Endothelial cell of umbilical vein (primary cell): ENCODE data around the gene CSTA. TPM values are rescaled to one million over a fixed set of nuclear protein-coding genes. Genes with fewer than 3 reads are reported as not detected.

ENCODE experiments used
- BruUV-seq: library from RNA; stranded (reverse); fragments of 400-500 nt; replicated peaks from 2 replicates; lab custom pipeline; 2021; lab: Mats Ljungman, UMichigan
- CTCF ChIA-PET: fragments of 300-600, 350-600 bp; sonication (Branson Sonifier 250); formaldehyde crosslinking; loops from one replicate; lab custom pipeline; 2021; ENCODE audit warnings: antibody characterized with exemption, inconsistent platforms; lab: Charles Lee
- POLR2A ChIA-PET: fragments of 300-600, 350-600 bp; sonication (Branson Sonifier 250); formaldehyde crosslinking; loops from one replicate; lab custom pipeline; 2021; ENCODE audit warnings: antibody characterized with exemption, inconsistent platforms; lab: Charles Lee
- DNase-seq: peaks from one replicate; pipeline ENCODE4 v3.0.0-alpha.2; 2011; ENCODE audit warnings: low read depth, low spot score
- FAIRE-seq: peaks from 2 replicates; lab custom pipeline; 2011; peaks lifted over from hg19 to GRCh38; lab: Jason Lieb, UNC
- H2AFZ ChIP-seq: 2 replicates; pipeline ENCODE4 v1.6.0; 2012; ENCODE audit warnings: low read depth, low read length, control low read depth, inconsistent platforms
- H3K27ac ChIP-seq: 2 replicates; pipeline ENCODE4 v1.5.1; 2011; ENCODE audit warnings: low read depth, mild to moderate bottlenecking, control low read depth, low read length, moderate library complexity; ENCODE audit not compliant: insufficient read depth
- H3K27me3 ChIP-seq, 2 experiments: 2 replicates each; pipeline versions ENCODE4 v1.6.0 to v1.6.1; 2011; ENCODE audit warnings: low read length in 2 of 2, mixed read lengths in 1 of 2; ENCODE audit not compliant: control insufficient read depth in 2 of 2, insufficient read depth in 2 of 2
- H3K36me3 ChIP-seq, 2 experiments: 2 replicates in 1 of 2; 3 replicates in 1 of 2; pipeline ENCODE4 v1.5.1; 2011; ENCODE audit warnings: low read length in 2 of 2, mild to moderate bottlenecking in 1 of 2, moderate library complexity in 1 of 2; ENCODE audit not compliant: control insufficient read depth in 2 of 2, insufficient read depth in 2 of 2; ENCODE audit errors: extremely low read depth in 1 of 2
- H3K4me1 ChIP-seq: 3 replicates; pipeline ENCODE4 v1.5.1; 2011; ENCODE audit warnings: mild to moderate bottlenecking, low read length; ENCODE audit not compliant: control insufficient read depth, insufficient read depth; ENCODE audit errors: extremely low read depth
- H3K4me2 ChIP-seq: 2 replicates; pipeline ENCODE4 v1.6.1; 2011; ENCODE audit warnings: low read length, control low read depth, mixed read lengths; ENCODE audit not compliant: insufficient read depth
- H3K4me3 ChIP-seq, 3 experiments: fragments of 200-600 bp in 1 of 3; sonication (generic), shearing (Covaris generic) in 1 of 3; replicated peaks in 1 of 3; 2 replicates each; pipeline ENCODE4 v1.5.1; 2011 to 2016; ENCODE audit warnings: control low read depth in 3 of 3, low read length in 3 of 3, mild to moderate bottlenecking in 2 of 3, inconsistent platforms in 1 of 3, low read depth in 1 of 3, moderate library complexity in 1 of 3; ENCODE audit not compliant: insufficient read depth in 1 of 3
- H3K79me2 ChIP-seq: 2 replicates; pipeline ENCODE4 v1.6.0; 2012; ENCODE audit warnings: low read length, inconsistent platforms; ENCODE audit not compliant: control insufficient read depth, insufficient read depth
- H3K9ac ChIP-seq: replicated peaks from 2 replicates; pipeline ENCODE3; 2011; ENCODE audit warnings: low read length, control low read depth; ENCODE audit not compliant: insufficient read depth; ENCODE audit errors: extremely low read depth
- H3K9me1 ChIP-seq: replicated peaks from 3 replicates; pipeline ENCODE4 v1.6.0; 2011; ENCODE audit warnings: mild to moderate bottlenecking, low read length; ENCODE audit not compliant: control insufficient read depth, insufficient read depth; ENCODE audit errors: extremely low read depth
- H3K9me3 ChIP-seq: replicated peaks from 2 replicates; pipeline ENCODE4 v1.5.1; 2012; ENCODE audit warnings: low read length, inconsistent platforms; ENCODE audit not compliant: control insufficient read depth, insufficient read depth
- H4K20me1 ChIP-seq: replicated peaks from 2 replicates; pipeline ENCODE3; 2011; ENCODE audit warnings: mild to moderate bottlenecking, low read length; ENCODE audit not compliant: control insufficient read depth, insufficient read depth; ENCODE audit errors: extremely low read depth
- EZH2 ChIP-seq: IDR thresholded peaks from 2 replicates; pipeline ENCODE4 v1.6.1; 2012; ENCODE audit warnings: borderline replicate concordance, low read depth, mild to moderate bottlenecking, moderate library complexity, low read length, inconsistent platforms; ENCODE audit not compliant: severe bottlenecking
- FOS ChIP-seq: IDR thresholded peaks from 2 replicates; pipeline ENCODE4 v1.6.1; 2011; ENCODE audit warnings: mild to moderate bottlenecking, low read length, moderate library complexity, borderline replicate concordance; ENCODE audit not compliant: insufficient read depth
- GATA2 ChIP-seq: IDR thresholded peaks from 2 replicates; pipeline ENCODE4 v1.7.0; 2011; ENCODE audit warnings: low read depth, mild to moderate bottlenecking, moderate library complexity, mixed read lengths, low read length; ENCODE audit not compliant: insufficient read length, insufficient read depth
- JUN ChIP-seq: IDR thresholded peaks from 2 replicates; pipeline ENCODE4 v1.6.1; 2011; ENCODE audit warnings: borderline replicate concordance, low read depth; ENCODE audit not compliant: insufficient read length, insufficient read depth
- MAX ChIP-seq: IDR thresholded peaks from 2 replicates; pipeline ENCODE4 v1.6.1; 2011; ENCODE audit not compliant: insufficient read depth, insufficient read length
- MYC ChIP-seq: IDR thresholded peaks from one replicate; pipeline ENCODE4 v1.6.1; 2011; ENCODE audit warnings: mild to moderate bottlenecking, low read depth, low read length
- POLR2A ChIP-seq: IDR thresholded peaks from 2 replicates; pipeline ENCODE4 v1.6.1; 2012; ENCODE audit warnings: low read depth, mild to moderate bottlenecking, control low read depth, low read length
- POLR2AphosphoS5 ChIP-seq: IDR thresholded peaks from 2 replicates; pipeline ENCODE4 v1.6.1; 2012; ENCODE audit warnings: low read depth, mild to moderate bottlenecking, control low read depth, low read length, moderate library complexity; ENCODE audit not compliant: insufficient read depth
- dilution Hi-C: fragments of 300-500 bp; cut with MboI; formaldehyde crosslinking; loops from one replicate; pipeline ENCODE4 v1.15.0; 2019; ENCODE audit warnings: low sequenced_read_pairs; ENCODE audit not compliant: extremely low pct_ligation_motif_present
- intact Hi-C: fragments of 100-400 bp; cut with micrococcal nuclease; formaldehyde crosslinking; loops from one replicate; pipeline ENCODE4 v1.10.0; 2022
- polyA plus RNA-seq, 4 experiments: library from polyadenylated mRNA; depleted of rRNA in 3 of 4; stranded (reverse) in 3 of 4; unstranded in 1 of 4; fragments of >200 nt; gene quantifications; 2 replicates each; pipeline versions ENCODE4 v1.2.1 to v1.2.3, GENCODE V29; 2011 to 2012; ENCODE audit warnings: missing spikeins in 1 of 4
- total RNA-seq: library from RNA; stranded (reverse); gene quantifications from 2 replicates; pipeline ENCODE4 v1.2.3, GENCODE V29; 2021
- TF ChIP-seq, protein P1 (sequence below), 2 donors: IDR thresholded peaks; 1 replicate in 1 of 2; 2 replicates in 1 of 2; pipeline ENCODE4 v1.5.1; 2011; ENCODE audit warnings: low read length in 2 of 2, mild to moderate bottlenecking in 2 of 2, moderate library complexity in 2 of 2, control low read depth in 1 of 2, inconsistent platforms in 1 of 2, low read depth in 1 of 2; ENCODE audit not compliant: insufficient read depth in 1 of 2; ENCODE audit errors: extremely low read depth in 1 of 2

The CSTA gene
- total and polyA plus RNA-seq, 2 donors (not counting 3 experiments of a cell fraction or from before 2014, with no cell fraction given), result not detected

GRCh38 chr3:122389892-122390291 is 64.8 kb downstream of the CSTA start:
- no peak overlapping the region for H3K9ac ChIP-seq
- intact Hi-C loops, result loop anchor here (5.0 to 10.0 kb wide), 2 partner anchors 172 to 865 kb away; partner anchors contain the start of genes DTX3L and PARP9
- no peaks in the 10 kb centered on the region for H4K20me1 ChIP-seq
- BruUV-seq, result no TSS peak
- CTCF ChIA-PET, result interaction anchor here (1.6 to 5.4 kb wide), 2 partner anchors 289 to 843 kb away, joined by 4 to 120 read pairs; partner anchors contain the start of gene PARP14
- H3K27ac ChIP-seq, result no peak overlapping the region
- POLR2A ChIA-PET, result no interaction called here
- H3K4me2 ChIP-seq, result no peak overlapping the region
- H3K9me3 ChIP-seq, result no peaks in the 10 kb centered on the region
- no peak for TF ChIP-seq POLR2A
- no peak for TF ChIP-seq MYC
- TF ChIP-seq EZH2, result no peak
- no peak for TF ChIP-seq JUN
- TF ChIP-seq, protein P1, sequence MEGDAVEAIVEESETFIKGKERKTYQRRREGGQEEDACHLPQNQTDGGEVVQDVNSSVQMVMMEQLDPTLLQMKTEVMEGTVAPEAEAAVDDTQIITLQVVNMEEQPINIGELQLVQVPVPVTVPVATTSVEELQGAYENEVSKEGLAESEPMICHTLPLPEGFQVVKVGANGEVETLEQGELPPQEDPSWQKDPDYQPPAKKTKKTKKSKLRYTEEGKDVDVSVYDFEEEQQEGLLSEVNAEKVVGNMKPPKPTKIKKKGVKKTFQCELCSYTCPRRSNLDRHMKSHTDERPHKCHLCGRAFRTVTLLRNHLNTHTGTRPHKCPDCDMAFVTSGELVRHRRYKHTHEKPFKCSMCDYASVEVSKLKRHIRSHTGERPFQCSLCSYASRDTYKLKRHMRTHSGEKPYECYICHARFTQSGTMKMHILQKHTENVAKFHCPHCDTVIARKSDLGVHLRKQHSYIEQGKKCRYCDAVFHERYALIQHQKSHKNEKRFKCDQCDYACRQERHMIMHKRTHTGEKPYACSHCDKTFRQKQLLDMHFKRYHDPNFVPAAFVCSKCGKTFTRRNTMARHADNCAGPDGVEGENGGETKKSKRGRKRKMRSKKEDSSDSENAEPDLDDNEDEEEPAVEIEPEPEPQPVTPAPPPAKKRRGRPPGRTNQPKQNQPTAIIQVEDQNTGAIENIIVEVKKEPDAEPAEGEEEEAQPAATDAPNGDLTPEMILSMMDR (IDR thresholded peaks at IDR 0.05; ENCODE audit: extremely low read depth in 1 of 2, insufficient read depth in 1 of 2, low read depth in 1 of 2, low read length in 2 of 2), result no peak
- TF ChIP-seq FOS, result no peak
- no peak for TF ChIP-seq POLR2AphosphoS5
- no peak for TF ChIP-seq GATA2
- no peak for TF ChIP-seq MAX
- no peaks in the 10 kb centered on the region for H3K36me3 ChIP-seq
- no peak overlapping the region for H2AFZ ChIP-seq
- no peak overlapping the region for H3K4me3 ChIP-seq
- H3K27me3 ChIP-seq, result no peaks in the 10 kb centered on the region
- H3K79me2 ChIP-seq, result no peaks in the 10 kb centered on the region
- FAIRE-seq (no peak), DNase-seq (no peak)
- H3K9me1 ChIP-seq, result no peaks in the 10 kb centered on the region
- H3K4me1 ChIP-seq, result no peaks in the 10 kb centered on the region
- dilution Hi-C loops, result no loop called here
